WERI-Rb-1 (cell line): ENCODE data around the gene TSEN54.
A peak's percentile ranks its signal among the peaks of the same experiment; 100 is the strongest.

Source experiments
- DNase-seq: peaks from one replicate; pipeline ENCODE4 v3.0.0-alpha.2; 2020
- H3K27ac ChIP-seq: fragments of 250-450 bp; sonication (Bioruptor Pico); 2 replicates; pipeline ENCODE4 v1.5.1; 2020; ENCODE audit warnings: mild to moderate bottlenecking, moderate library complexity
- H3K27me3 ChIP-seq: fragments of 250-450 bp; sonication (Bioruptor Pico); 2 replicates; pipeline ENCODE4 v1.5.1; 2021; ENCODE audit warnings: mild to moderate bottlenecking, low read depth, moderate library complexity; ENCODE audit not compliant: insufficient read depth, severe bottlenecking
- H3K36me3 ChIP-seq: fragments of 250-450 bp; sonication (Bioruptor Pico); 2 replicates; pipeline ENCODE4 v1.5.1; 2020; ENCODE audit warnings: mild to moderate bottlenecking, moderate library complexity
- H3K4me3 ChIP-seq: 2 replicates; pipeline ENCODE4 v1.5.1; 2011; ENCODE audit warnings: low read depth, mild to moderate bottlenecking, control low read depth, low read length
- H3K9me3 ChIP-seq: fragments of 250-450 bp; sonication (Bioruptor Pico); 2 replicates; pipeline ENCODE4 v1.5.1; 2021; ENCODE audit warnings: mild to moderate bottlenecking, moderate library complexity; ENCODE audit not compliant: severe bottlenecking
- CTCF ChIP-seq: IDR thresholded peaks from 2 replicates; pipeline ENCODE4 v1.5.1; 2011; ENCODE audit warnings: low read depth, mild to moderate bottlenecking, control low read depth, inconsistent platforms, low read length

Gene TSEN54

GRCh38 chr17:75512926-75513640 lies 3.2 kb upstream of the TSEN54 start:
- H3K27me3 ChIP-seq: no peaks in the 10 kb centered on the region
- TF ChIP-seq CTCF: no peak
- no peaks in the 10 kb centered on the region for H3K9me3 ChIP-seq
- DNase-seq: no peak
- H3K4me3 ChIP-seq: no peak overlapping the region
- peaks cover 67% of the 10 kb centered on the region for H3K36me3 ChIP-seq
- no peak overlapping the region for H3K27ac ChIP-seq

- H3K27ac ChIP-seq: no peak overlapping the region
- H3K9me3 ChIP-seq: no peaks in the 10 kb centered on the region
- H3K36me3 ChIP-seq: peaks cover 67% of the 10 kb centered on the region
- H3K4me3 ChIP-seq: no peak overlapping the region
- H3K27me3 ChIP-seq: no peaks in the 10 kb centered on the region
- TF ChIP-seq CTCF: no peak
- no peak for DNase-seq
Observed at GRCh38 chr17:75513641-75514000, 2.7 kb upstream of the TSEN54 start.

GRCh38 chr17:75514299-75514918 lies 1.9 kb upstream of the TSEN54 start:
- H3K9me3 ChIP-seq: no peaks in the 10 kb centered on the region
- DNase-seq: peak; percentile 21
- peak overlapping the region; percentile 84 for H3K4me3 ChIP-seq
- TF ChIP-seq CTCF: no peak
- no peaks in the 10 kb centered on the region for H3K27me3 ChIP-seq
- peaks cover 67% of the 10 kb centered on the region for H3K36me3 ChIP-seq
- peak overlapping the region; percentile 83 for H3K27ac ChIP-seq

GRCh38 chr17:75514919-75515495 lies 1.3 kb upstream of the TSEN54 start:
- Histone ChIP-seq H3K36me3 (peaks cover 67% of the 10 kb centered on the region), H3K9me3 (no peaks in the 10 kb centered on the region), H3K27ac (peak overlapping the region; percentile 83), H3K27me3 (no peaks in the 10 kb centered on the region), H3K4me3 (peak overlapping the region; percentile 84)
- peak; percentile 24 for DNase-seq
- no peak for TF ChIP-seq CTCF

GRCh38 chr17:75515496-75516254 lies 653 bp upstream of the TSEN54 start, which contains the start of gene CASKIN2:
TSS of gene CASKIN2 (minus strand) at chr17:75515537. CDS start at chr17:75513804, 1,733 bp downstream.
- peak; percentile 100 for TF ChIP-seq CTCF
- peaks cover 62% of the 10 kb centered on the region for H3K36me3 ChIP-seq
- no peaks in the 10 kb centered on the region for H3K27me3 ChIP-seq
- peak within 1 kb of the TSS; percentile 83 for H3K27ac ChIP-seq
- no peaks in the 10 kb centered on the region for H3K9me3 ChIP-seq
- H3K4me3 ChIP-seq: peak within 1 kb of the TSS; percentile 84
- peak; percentile 99 for DNase-seq
